CD4-positive, alpha-beta memory T cell (primary cell): ENCODE data around the gene UBA6. TPM values are rescaled to one million over a fixed set of nuclear protein-coding genes. Genes with fewer than 3 reads are reported as not detected.

Source experiments
- polyA plus RNA-seq, 2 donors: library from polyadenylated mRNA; unstranded; fragments of 300-500 nt; fragmentation: Illumina TruSeq; gene quantifications; one replicate each; pipeline ENCODE4 v1.2.3, GENCODE V29; 2021
- total RNA-seq, 2 experiments: library from RNA; stranded (reverse); gene quantifications; one replicate each; pipeline ENCODE4 v1.2.3, GENCODE V29; 2021

The UBA6 gene
- total and polyA plus RNA-seq, 4 experiments from 2014 or later = 14.2 to 55.8 (median 42.2) TPM

Other genes with a start within 250 kb of the UBA6 start
- 10 to 100 TPM; 64.0 to 69.1 TPM for gene CENPC, start 155.7 kb downstream of the UBA6 start, total RNA-seq
- 10 to 100 TPM; 15.2 to 23.8 TPM for gene CENPC, start 155.7 kb downstream of the UBA6 start, polyA plus RNA-seq
- gene STAP1, start 142.4 kb downstream of the UBA6 start, total RNA-seq = 1 to 10 TPM; 3.6 to 3.9 TPM
- 1 to 10 TPM; 2.8 to 3.7 TPM for gene STAP1, start 142.4 kb downstream of the UBA6 start, polyA plus RNA-seq
- gene GNRHR, start 53.2 kb upstream of the UBA6 start, total RNA-seq = not detected
- gene GNRHR, start 53.2 kb upstream of the UBA6 start, polyA plus RNA-seq = not detected
- not detected for gene TMPRSS11D, start 182.8 kb upstream of the UBA6 start, total RNA-seq
- gene TMPRSS11D, start 182.8 kb upstream of the UBA6 start, polyA plus RNA-seq = not detected